Spinal cord (tissue), 10 donors: Measurements from ENCODE around the gene C1orf35. TPM values are rescaled to one million over a fixed set of nuclear protein-coding genes. Genes with fewer than 3 reads are reported as not detected.

Experiments used
- DNase-seq, 6 donors: peaks; one replicate each; pipeline versions ENCODE4 v3.0.0 to v3.0.0-alpha.2; 2013 to 2015; ENCODE audit warnings: low spot score in 6 of 6, low read depth in 4 of 6
- H3K27ac ChIP-seq: one replicate; pipeline ENCODE4 v1.5.1; 2013; ENCODE audit warnings: low read depth, low read length, control low read depth
- H3K27me3 ChIP-seq: one replicate; pipeline ENCODE4 v1.6.1; 2013; ENCODE audit warnings: low read length; ENCODE audit not compliant: control insufficient read depth, insufficient read depth
- H3K36me3 ChIP-seq: one replicate; pipeline ENCODE4 v1.6.1; 2013; ENCODE audit warnings: low read length; ENCODE audit not compliant: control insufficient read depth, insufficient read depth
- H3K4me1 ChIP-seq: one replicate; pipeline ENCODE4 v1.6.1; 2013; ENCODE audit warnings: low read length; ENCODE audit not compliant: control insufficient read depth, insufficient read depth
- H3K4me3 ChIP-seq: one replicate; pipeline ENCODE4 v1.5.1; 2013; ENCODE audit warnings: low read depth, low read length, control low read depth
- H3K9me3 ChIP-seq: one replicate; pipeline ENCODE4 v1.6.1; 2013; ENCODE audit warnings: low read length; ENCODE audit not compliant: control insufficient read depth, insufficient read depth
- WGBS: methylation state at CpG from one replicate; pipeline ENCODE4 v1.1.5; 2013; ENCODE audit warnings: missing lambda C conversion rate; ENCODE audit not compliant: insufficient coverage; 5-methylcytosine and 5-hydroxymethylcytosine counted together
- polyA plus RNA-seq, 2 donors: library from polyadenylated mRNA; unstranded; fragments of 120-200 nt; gene quantifications; one replicate each; pipeline ENCODE4 v1.2.1, GENCODE V29; 2013; ENCODE audit not compliant: insufficient read length in 2 of 2
- total RNA-seq, 2 donors: library from RNA; depleted of rRNA in 1 of 2; stranded (reverse); fragments of 120-200 nt in 1 of 2; fragments of >200 nt in 1 of 2; gene quantifications; one replicate each; pipeline versions ENCODE4 v1.2.3 to v1.2.4, GENCODE V29; 2013 to 2014
- donor health status: healthy.

C1orf35 gene
- total and polyA plus RNA-seq, 4 donors = 3.8 to 29.4 (median 20.1) TPM

- Histone ChIP-seq H3K27me3 (no peaks in the 10 kb centered on the region), H3K9me3 (peaks cover 10% of the 10 kb centered on the region), H3K27ac (no peak overlapping the region), H3K4me1 (peaks cover 3% of the 10 kb centered on the region), H3K4me3 (no peak overlapping the region), H3K36me3 (peaks cover 65% of the 10 kb centered on the region)
- no peak for DNase-seq
- WGBS = 97% methylated on average over 10 of the region's 13 CpGs
Observed at GRCh38 chr1:228096416-228097332, 6.5 kb downstream of the C1orf35 start.

GRCh38 chr1:228095938-228096337 lies 7.2 kb downstream of the C1orf35 start:
- Histone ChIP-seq H3K27ac (no peak overlapping the region), H3K4me3 (no peak overlapping the region), H3K4me1 (no peaks in the 10 kb centered on the region), H3K9me3 (peaks cover 10% of the 10 kb centered on the region), H3K27me3 (no peaks in the 10 kb centered on the region), H3K36me3 (peaks cover 57% of the 10 kb centered on the region)
- 98% methylated on average over 7 of the region's 8 CpGs for WGBS
- no peak for DNase-seq

- 100% methylated on average over 2 of the region's 4 CpGs for WGBS
- H3K27me3 ChIP-seq = no peaks in the 10 kb centered on the region
- peaks cover 10% of the 10 kb centered on the region for H3K9me3 ChIP-seq
- peaks cover 6% of the 10 kb centered on the region for H3K4me1 ChIP-seq
- no peak for DNase-seq
- H3K4me3 ChIP-seq = no peak overlapping the region
- peaks cover 54% of the 10 kb centered on the region for H3K36me3 ChIP-seq
- H3K27ac ChIP-seq = no peak overlapping the region
Observed at GRCh38 chr1:228095161-228095560, 8.0 kb downstream of the C1orf35 start.

- no peak for DNase-seq
- 100% methylated on average over 4 of the region's 13 CpGs for WGBS
- Histone ChIP-seq H3K4me3 (no peak overlapping the region), H3K9me3 (peaks cover 10% of the 10 kb centered on the region), H3K36me3 (peaks cover 47% of the 10 kb centered on the region), H3K27me3 (no peaks in the 10 kb centered on the region), H3K27ac (no peak overlapping the region), H3K4me1 (peaks cover 13% of the 10 kb centered on the region)
Observed at GRCh38 chr1:228094432-228095016, 8.6 kb downstream of the C1orf35 start.

- H3K4me3 ChIP-seq = no peak overlapping the region
- no peaks in the 10 kb centered on the region for H3K27me3 ChIP-seq
- WGBS = 94% methylated on average over 14 of the region's 20 CpGs
- H3K9me3 ChIP-seq = peaks cover 10% of the 10 kb centered on the region
- no peak for DNase-seq
- H3K36me3 ChIP-seq = peaks cover 45% of the 10 kb centered on the region
- H3K4me1 ChIP-seq = peaks cover 25% of the 10 kb centered on the region
- H3K27ac ChIP-seq = no peak overlapping the region
Observed at GRCh38 chr1:228093050-228093906, 9.8 kb downstream of the C1orf35 start.

GRCh38 chr1:228092342-228093049 lies 10.6 kb downstream of the C1orf35 start:
- H3K36me3 ChIP-seq = peaks cover 42% of the 10 kb centered on the region
- no peak overlapping the region for H3K27ac ChIP-seq
- no peaks in the 10 kb centered on the region for H3K27me3 ChIP-seq
- DNase-seq = no peak
- H3K4me1 ChIP-seq = peaks cover 32% of the 10 kb centered on the region
- 96% methylated on average over 11 of the region's 11 CpGs for WGBS
- peaks cover 10% of the 10 kb centered on the region for H3K9me3 ChIP-seq
- no peak overlapping the region for H3K4me3 ChIP-seq

- Histone ChIP-seq H3K36me3 (peaks cover 28% of the 10 kb centered on the region), H3K9me3 (peaks cover 10% of the 10 kb centered on the region), H3K4me3 (no peak overlapping the region), H3K4me1 (peaks cover 32% of the 10 kb centered on the region), H3K27me3 (no peaks in the 10 kb centered on the region), H3K27ac (no peak overlapping the region)
- WGBS = 92% methylated on average over 3 of the region's 4 CpGs
- DNase-seq = no peak
Observed at GRCh38 chr1:228091084-228091483, 12.0 kb downstream of the C1orf35 start.

- peaks cover 27% of the 10 kb centered on the region for H3K36me3 ChIP-seq
- peak in 1 of 6 donors; percentile 33 for DNase-seq
- no peaks in the 10 kb centered on the region for H3K27me3 ChIP-seq
- no peak overlapping the region for H3K4me3 ChIP-seq
- peaks cover 35% of the 10 kb centered on the region for H3K4me1 ChIP-seq
- 64% methylated on average over 1 of the region's 2 CpGs for WGBS
- H3K9me3 ChIP-seq = peaks cover 10% of the 10 kb centered on the region
- H3K27ac ChIP-seq = no peak overlapping the region
Observed at GRCh38 chr1:228090613-228091081, 12.5 kb downstream of the C1orf35 start.
